ENCODE data around the gene NRAP. TPM values are rescaled to one million over a fixed set of nuclear protein-coding genes. Genes with fewer than 3 reads are reported as not detected.

Gene NRAP
- polyA plus RNA-seq (ENCODE audit: insufficient read length): 31.5 TPM

DNA sequence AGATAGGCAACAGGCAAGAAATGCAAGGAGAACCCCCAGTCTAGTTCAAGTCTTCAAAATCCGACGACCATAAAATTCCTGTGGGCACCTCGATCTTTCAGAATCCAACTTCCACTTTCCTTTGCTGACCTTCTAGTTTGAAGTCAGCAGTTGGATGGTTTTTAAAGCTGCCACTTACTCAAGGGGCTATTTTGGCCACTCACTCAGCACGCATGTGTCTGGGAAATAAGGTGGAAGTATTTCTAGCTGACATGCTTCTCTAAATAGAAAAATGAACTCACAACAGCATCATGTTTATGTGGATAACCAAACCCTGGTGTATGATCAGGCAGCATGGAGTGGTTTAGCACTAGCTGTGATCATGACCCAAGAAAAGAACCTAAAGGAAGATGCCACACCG, at the start of gene NRAP:
NRAP (minus strand) TSS at position 134 of the 400 bp plus-strand sequence. CDS start 159 bp downstream, outside the sequence.
- DNase-seq (ENCODE audit: low read depth): no peak

DNA sequence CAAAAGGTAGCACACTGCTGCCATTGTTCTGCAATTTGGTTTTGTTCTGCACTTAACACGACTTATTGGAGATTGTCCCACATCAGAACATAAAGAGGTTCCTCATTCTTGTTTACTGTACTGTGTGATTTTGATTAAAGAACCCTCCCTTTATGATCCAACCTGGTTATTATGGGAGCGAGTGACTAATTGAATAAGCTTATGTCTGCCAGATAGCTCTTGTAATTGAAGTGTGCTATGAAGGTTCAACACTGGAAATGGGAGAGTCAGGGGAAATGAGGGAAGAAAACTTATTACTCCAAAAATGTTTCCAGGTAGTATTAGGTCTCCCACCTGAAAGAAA, 49.8 kb upstream of the NRAP start:
- DNase-seq (ENCODE audit: low read depth): no peak

DNA sequence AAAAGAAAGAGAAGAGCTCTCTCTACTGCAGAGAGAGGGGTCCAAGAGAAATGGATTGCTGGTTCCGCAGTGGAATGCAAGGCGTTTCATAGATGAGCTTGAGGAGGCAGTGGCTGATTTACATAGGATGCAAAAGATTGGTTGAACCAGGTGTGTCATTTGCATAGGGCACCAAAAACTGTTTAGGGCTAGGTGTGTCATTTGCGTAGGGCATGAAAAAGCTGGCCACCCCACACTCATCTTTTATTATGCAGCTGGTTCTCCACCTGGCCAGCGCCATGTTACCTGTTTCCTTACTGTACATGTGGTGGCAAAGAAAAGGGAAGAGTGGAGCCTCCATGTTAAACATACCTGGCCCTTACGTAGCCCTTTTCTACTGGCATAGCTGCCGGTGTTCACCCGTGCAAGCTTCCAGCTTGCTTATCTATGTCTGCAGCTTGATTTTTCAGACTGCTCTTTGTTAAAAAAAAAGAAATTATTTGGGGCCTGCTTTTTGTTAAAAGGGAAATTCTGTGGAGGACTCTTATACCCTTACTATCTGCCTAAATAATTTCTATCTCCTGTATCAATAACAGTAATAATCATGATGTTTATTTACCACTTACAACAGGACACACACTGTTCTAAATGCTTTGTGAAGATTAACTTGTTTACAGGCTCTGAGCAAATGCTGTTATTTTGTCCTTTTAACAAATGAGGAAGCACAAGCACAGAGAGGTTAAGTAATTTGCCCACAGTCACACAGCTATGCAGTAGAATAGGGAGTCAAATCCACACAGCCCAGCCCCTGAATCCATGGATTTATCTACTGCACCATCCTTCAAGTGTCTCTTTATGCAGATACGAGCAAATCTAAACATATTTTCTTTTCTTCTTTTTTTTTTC, 49.2 kb upstream of the NRAP start:
- no peak for DNase-seq (ENCODE audit: low read depth)

DNA sequence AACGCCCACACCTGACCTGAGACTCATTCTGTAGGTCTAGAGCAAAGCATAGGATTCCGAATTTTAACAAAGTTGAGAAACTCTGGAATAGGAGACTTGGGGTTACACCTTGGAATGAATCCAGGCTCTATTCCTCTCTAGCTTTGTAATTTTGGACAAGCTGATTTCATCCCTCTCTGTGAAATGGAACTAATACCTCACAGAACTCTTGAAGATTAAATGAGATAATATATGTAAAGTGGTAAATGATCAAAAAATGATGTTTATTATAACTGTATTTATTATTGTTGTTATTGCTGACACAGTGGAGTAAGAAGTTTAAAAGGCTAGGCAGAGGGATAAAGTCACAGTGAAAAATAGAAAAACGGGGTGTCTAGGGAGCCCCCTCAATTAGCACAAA, 48.2 kb upstream of the NRAP start:
- no peak for DNase-seq (ENCODE audit: low read depth)

- DNase-seq (ENCODE audit: low read depth): no peak
Measured at GRCh38 chr10:113711142-113711541, 47.3 kb upstream of the NRAP start.

- no peak for DNase-seq (ENCODE audit: low read depth)
Measured at GRCh38 chr10:113709221-113709838, 45.5 kb upstream of the NRAP start.

- no peak for DNase-seq (ENCODE audit: low read depth)
Measured at GRCh38 chr10:113708640-113709039, 44.8 kb upstream of the NRAP start.

- DNase-seq (ENCODE audit: low read depth): no peak
Measured at GRCh38 chr10:113706623-113707022, 42.8 kb upstream of the NRAP start.

DNA sequence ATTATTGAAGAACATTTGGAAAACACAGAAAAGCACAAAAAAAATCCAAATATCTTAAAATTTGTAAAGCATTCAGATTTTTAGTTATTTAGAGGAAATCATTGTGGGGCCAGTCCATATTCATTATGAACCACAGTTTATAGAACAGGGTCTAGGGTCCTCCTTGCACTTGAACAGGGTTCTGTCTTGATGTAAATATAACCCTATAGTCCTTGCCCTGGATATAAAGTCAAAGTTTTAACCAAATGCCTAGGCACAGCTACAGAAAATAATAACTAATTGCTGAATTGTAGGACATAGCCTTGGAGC, 41.5 kb upstream of the NRAP start:
- DNase-seq (ENCODE audit: low read depth): no peak

DNA sequence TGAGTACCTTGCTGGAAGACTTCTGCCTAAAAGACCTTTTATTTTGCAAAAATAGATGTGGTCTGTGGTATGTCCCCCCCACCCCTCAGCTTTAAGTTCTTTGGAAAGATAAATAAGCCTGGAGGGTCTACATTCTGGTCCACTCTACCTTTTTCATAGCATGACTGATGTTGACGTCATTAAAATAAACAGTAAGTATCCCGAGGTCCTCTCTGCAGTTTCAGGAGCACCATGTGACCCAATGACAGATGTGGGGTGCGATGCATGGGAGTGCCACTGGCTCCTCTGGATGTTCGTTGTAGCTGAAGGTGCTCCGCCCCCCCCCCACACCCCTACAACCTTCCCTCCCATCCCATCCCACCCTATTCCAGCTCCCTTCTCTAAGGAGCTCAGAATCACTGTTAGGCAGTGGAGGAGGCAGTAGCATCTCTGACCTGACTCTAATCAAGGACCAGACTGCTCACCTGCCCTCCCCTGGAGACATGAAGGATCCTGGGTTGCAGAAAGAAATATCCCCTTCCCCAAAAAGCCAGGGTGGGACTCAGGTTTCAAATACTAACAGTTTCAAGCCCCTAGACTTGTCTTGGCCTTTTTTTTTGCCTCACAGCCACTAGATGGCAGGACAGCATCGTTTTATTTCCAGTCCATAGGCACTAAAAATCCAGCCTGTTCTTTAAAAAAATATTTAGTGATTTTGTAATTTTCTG, 40.9 kb upstream of the NRAP start:
- DNase-seq (ENCODE audit: low read depth): peak; percentile 32

GRCh38 chr10:113697595-113697994, 33.8 kb upstream of the NRAP start:
- DNase-seq (ENCODE audit: low read depth): no peak

GRCh38 chr10:113695691-113696090, 31.9 kb upstream of the NRAP start:
- no peak for DNase-seq (ENCODE audit: low read depth)

- DNase-seq (ENCODE audit: low read depth): no peak
Measured at GRCh38 chr10:113693348-113693747, 29.5 kb upstream of the NRAP start.

GRCh38 chr10:113692271-113692670, 28.4 kb upstream of the NRAP start:
- DNase-seq (ENCODE audit: low read depth): no peak

DNA sequence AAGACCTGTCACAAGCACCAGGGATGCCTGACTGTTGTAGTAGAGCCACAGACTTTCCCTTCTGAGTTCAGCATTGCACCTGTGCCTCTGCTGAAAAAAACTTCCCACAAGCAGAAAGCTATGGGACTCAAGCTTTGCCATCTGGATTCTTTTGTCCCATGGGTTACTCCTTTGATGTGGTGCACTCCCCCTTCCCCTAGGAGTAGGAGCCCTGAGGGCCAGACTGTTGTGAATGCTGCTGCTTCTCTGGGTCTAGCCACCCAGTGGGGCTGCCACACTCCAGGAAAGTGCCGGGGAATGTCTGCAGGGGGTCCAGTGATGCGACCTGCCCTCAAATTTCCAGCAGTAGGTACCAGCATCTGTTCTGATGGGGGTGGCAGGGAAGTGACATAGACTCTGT, 27.5 kb upstream of the NRAP start:
- no peak for DNase-seq (ENCODE audit: low read depth)

- DNase-seq (ENCODE audit: low read depth): no peak
Measured at GRCh38 chr10:113690749-113691148, 26.9 kb upstream of the NRAP start.

DNA sequence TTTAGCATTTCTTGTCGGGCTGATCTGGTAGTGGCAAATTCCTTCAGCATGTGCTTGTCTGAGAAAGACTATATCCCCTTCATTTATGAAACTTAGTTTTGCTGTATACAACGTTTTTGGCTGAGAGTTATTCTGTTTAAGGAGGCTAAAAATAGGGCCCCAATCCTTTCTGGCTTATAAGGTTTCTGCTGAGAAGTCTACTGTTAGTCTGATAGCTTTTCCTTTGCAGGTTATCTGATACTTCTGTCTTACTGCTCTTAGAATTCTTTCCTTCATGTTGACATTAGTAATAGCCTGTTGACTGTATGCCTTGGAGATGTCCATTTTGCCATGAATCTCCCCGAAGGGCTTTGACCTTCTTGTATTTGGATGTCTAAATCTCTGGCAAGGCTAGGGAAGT, 25.7 kb upstream of the NRAP start:
- no peak for DNase-seq (ENCODE audit: low read depth)

DNA sequence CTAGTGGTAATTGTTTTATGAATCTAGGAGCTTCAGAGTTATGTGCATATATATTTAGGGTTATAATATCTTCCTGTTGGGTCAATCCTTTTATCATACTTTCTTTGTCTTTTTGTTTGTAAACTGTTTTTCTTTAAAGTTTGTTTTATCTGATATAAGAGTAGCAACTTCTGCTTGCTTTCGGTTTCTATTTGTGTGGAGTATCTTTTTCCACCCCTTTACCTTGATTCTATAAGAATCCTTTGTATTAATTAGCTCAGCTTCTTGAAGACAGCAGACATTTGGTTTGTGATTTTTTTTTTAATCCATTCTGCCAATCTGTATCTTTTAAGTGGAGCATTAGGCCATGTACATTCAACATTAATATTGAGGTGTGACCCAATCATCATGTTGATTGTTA, 25.2 kb upstream of the NRAP start:
- no peak for DNase-seq (ENCODE audit: low read depth)

DNA sequence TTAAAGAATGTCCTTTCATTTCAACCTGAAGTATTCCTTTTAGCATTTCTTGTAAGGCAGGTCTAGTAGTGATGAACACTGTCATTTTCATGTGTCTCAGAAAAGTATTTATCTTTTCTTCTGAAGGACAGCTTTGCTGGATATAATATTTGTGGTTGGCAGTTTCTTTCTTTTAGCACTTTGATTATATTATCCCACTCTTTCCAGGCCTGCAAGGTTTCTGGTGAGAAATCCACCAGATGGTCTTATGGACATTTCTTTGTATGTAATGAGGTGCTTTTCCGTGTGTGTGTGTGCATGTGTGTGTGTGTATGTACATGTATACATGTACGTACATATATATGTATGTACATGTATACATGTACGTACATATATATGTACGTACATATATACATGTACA, 23.2 kb upstream of the NRAP start:
- DNase-seq (ENCODE audit: low read depth): no peak

DNA sequence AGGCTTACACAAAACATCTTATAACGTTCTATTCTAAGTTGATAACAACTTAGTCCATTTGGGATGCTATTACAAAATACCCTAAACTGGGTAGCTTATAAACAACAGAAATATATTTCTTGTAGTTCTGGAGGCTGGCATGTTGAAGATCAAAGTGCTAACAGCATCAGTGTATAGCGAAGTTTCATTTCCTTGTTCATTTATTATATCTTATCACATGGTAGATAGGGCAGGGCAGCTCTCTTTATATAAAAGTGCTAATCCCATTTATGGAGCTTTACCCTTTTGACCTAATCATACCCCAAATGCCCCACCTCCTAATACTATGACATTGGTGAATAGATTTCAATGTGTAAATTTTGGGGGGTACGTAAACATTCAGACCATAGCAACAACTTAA, 22.2 kb upstream of the NRAP start:
- DNase-seq (ENCODE audit: low read depth): no peak

- DNase-seq (ENCODE audit: low read depth): no peak
Measured at GRCh38 chr10:113683300-113683699, 19.5 kb upstream of the NRAP start.

- no peak for DNase-seq (ENCODE audit: low read depth)
Measured at GRCh38 chr10:113681533-113682470, 18.0 kb upstream of the NRAP start.

Data from forelimb muscle (tissue), 1 donor.